H1 (cell line): Measurements from ENCODE around the gene LRRC74B. TPM values are rescaled to one million over a fixed set of nuclear protein-coding genes. Genes with fewer than 3 reads are reported as not detected.

Source experiments
- CTCF ChIA-PET: fragments of 300-600 bp; sonication (Branson Sonifier 250); formaldehyde crosslinking; loops from one replicate; lab custom pipeline; 2021; ENCODE audit not compliant: partially characterized antibody; lab: Charles Lee
- POLR2A ChIA-PET: fragments of 300-600 bp; sonication (Branson Sonifier 250); formaldehyde crosslinking; loops from one replicate; lab custom pipeline; 2021; ENCODE audit warnings: inconsistent platforms; ENCODE audit not compliant: partially characterized antibody; lab: Charles Lee
- DNase-seq, 2 experiments: peaks; one replicate each; pipeline versions ENCODE4 v3.0.0 to v3.0.0-alpha.2; 2010 to 2022; ENCODE audit warnings: low spot score in 2 of 2, low read depth in 1 of 2, mixed read lengths in 1 of 2
- FAIRE-seq: peaks from 2 replicates; lab custom pipeline; 2011; peaks lifted over from hg19 to GRCh38; lab: Jason Lieb, UNC
- H2AFZ ChIP-seq: 2 replicates; pipeline ENCODE4 v1.8.1; 2012; ENCODE audit warnings: low read length, inconsistent platforms
- H2AK5ac ChIP-seq: 2 replicates; pipeline ENCODE4 v1.6.1; 2013; ENCODE audit warnings: low read depth, low read length
- H2BK120ac ChIP-seq: replicated peaks from 2 replicates; pipeline ENCODE3; 2013; ENCODE audit warnings: low read depth, low read length, inconsistent platforms
- H2BK12ac ChIP-seq: 2 replicates; pipeline ENCODE4 v1.6.1; 2013; ENCODE audit warnings: low read depth, low read length
- H2BK15ac ChIP-seq: 2 replicates; pipeline ENCODE4 v1.6.1; 2013; ENCODE audit warnings: low read length
- H2BK20ac ChIP-seq: 2 replicates; pipeline ENCODE4 v1.6.1; 2013; ENCODE audit warnings: low read length
- H2BK5ac ChIP-seq: 2 replicates; pipeline ENCODE4 v1.6.1; 2013; ENCODE audit warnings: low read depth, low read length
- H3K14ac ChIP-seq: 2 replicates; pipeline ENCODE4 v1.6.1; 2013; ENCODE audit warnings: inconsistent platforms; ENCODE audit not compliant: insufficient read length
- H3K18ac ChIP-seq: 2 replicates; pipeline ENCODE4 v1.6.1; 2013; ENCODE audit warnings: low read length; ENCODE audit errors: extremely low read depth
- H3K23ac ChIP-seq: 2 replicates; pipeline ENCODE4 v1.6.1; 2013; ENCODE audit warnings: inconsistent platforms; ENCODE audit not compliant: insufficient read length
- H3K23me2 ChIP-seq: 2 replicates; pipeline ENCODE4 v1.6.1; 2013; ENCODE audit warnings: low read depth, low read length
- H3K27ac ChIP-seq: 2 replicates; pipeline ENCODE4 v1.6.1; 2011; ENCODE audit warnings: low read depth, low read length, inconsistent platforms
- H3K27me3 ChIP-seq, 4 experiments: replicated peaks in 1 of 4; 1 replicate in 1 of 4; 2 replicates in 3 of 4; pipeline versions ENCODE4 v1.6.1 to v1.8.1; 2011 to 2013; ENCODE audit warnings: low read length in 3 of 4, mild to moderate bottlenecking in 3 of 4, inconsistent platforms in 2 of 4, mixed read lengths in 2 of 4, moderate library complexity in 1 of 4; ENCODE audit not compliant: control insufficient read depth in 3 of 4, insufficient read depth in 3 of 4; ENCODE audit errors: extremely low read depth in 1 of 4
- H3K36me3 ChIP-seq, 4 experiments: 2 replicates each; pipeline versions ENCODE4 v1.6.1 to v1.8.1; 2011 to 2013; ENCODE audit warnings: mild to moderate bottlenecking in 4 of 4, low read length in 3 of 4, moderate library complexity in 2 of 4, control low read depth in 1 of 4, inconsistent platforms in 1 of 4; ENCODE audit not compliant: insufficient read depth in 4 of 4, control insufficient read depth in 2 of 4
- H3K4ac ChIP-seq: replicated peaks from 2 replicates; pipeline ENCODE3; 2013; ENCODE audit warnings: low read length, low read depth, mixed read lengths, inconsistent platforms; ENCODE audit not compliant: insufficient read length
- H3K4me1 ChIP-seq, 4 experiments: replicated peaks in 1 of 4; 1 replicate in 1 of 4; 2 replicates in 3 of 4; pipeline versions ENCODE4 v1.6.1 to v1.8.1; 2011 to 2013; ENCODE audit warnings: low read length in 3 of 4, inconsistent platforms in 2 of 4, mixed read lengths in 1 of 4; ENCODE audit not compliant: insufficient read depth in 4 of 4, control insufficient read depth in 3 of 4
- H3K4me2 ChIP-seq, 2 experiments: 2 replicates each; pipeline versions ENCODE4 v1.6.1 to v1.8.1; 2011 to 2013; ENCODE audit warnings: low read depth in 2 of 2, low read length in 2 of 2, control low read depth in 1 of 2, inconsistent platforms in 1 of 2, mild to moderate bottlenecking in 1 of 2; ENCODE audit not compliant: insufficient read depth in 1 of 2
- H3K4me3 ChIP-seq, 4 experiments: fragments of 200-600, 300-600 bp in 1 of 4; sonication (generic), shearing (Covaris generic), sonication (Bioruptor Twin) in 1 of 4; 2 replicates each; pipeline versions ENCODE4 v1.5.1 to v1.8.1; 2011 to 2016; ENCODE audit warnings: low read length in 4 of 4, low read depth in 3 of 4, control low read depth in 2 of 4, inconsistent platforms in 2 of 4, mild to moderate bottlenecking in 2 of 4, mixed read lengths in 1 of 4, moderate library complexity in 1 of 4; ENCODE audit not compliant: insufficient read depth in 2 of 4; ENCODE audit errors: extremely low read depth in 1 of 4
- H3K56ac ChIP-seq: replicated peaks from 2 replicates; pipeline ENCODE3; 2013; ENCODE audit warnings: low read depth, mild to moderate bottlenecking, mixed read lengths, low read length, inconsistent platforms; ENCODE audit not compliant: insufficient read length
- H3K79me1 ChIP-seq: 2 replicates; pipeline ENCODE4 v1.6.1; 2013; ENCODE audit warnings: low read depth, low read length, control low read depth
- H3K79me2 ChIP-seq, 2 experiments: 2 replicates each; pipeline versions ENCODE4 v1.6.1 to v1.8.1; 2012 to 2013; ENCODE audit warnings: low read length in 2 of 2, mild to moderate bottlenecking in 2 of 2, inconsistent platforms in 1 of 2; ENCODE audit not compliant: insufficient read depth in 2 of 2, control insufficient read depth in 1 of 2
- H3K9ac ChIP-seq, 4 experiments: replicated peaks in 1 of 4; 1 replicate in 1 of 4; 2 replicates in 3 of 4; pipeline versions ENCODE4 v1.6.1 to v1.8.1; 2011 to 2013; ENCODE audit warnings: low read depth in 3 of 4, low read length in 3 of 4, control low read depth in 2 of 4, mild to moderate bottlenecking in 2 of 4, moderate library complexity in 2 of 4, inconsistent platforms in 1 of 4; ENCODE audit errors: extremely low read depth in 1 of 4
- H3K9me3 ChIP-seq, 2 experiments: 2 replicates each; pipeline versions ENCODE4 v1.6.1 to v1.8.1; 2012 to 2013; ENCODE audit warnings: mild to moderate bottlenecking in 2 of 2, moderate library complexity in 2 of 2, control low read depth in 1 of 2, inconsistent platforms in 1 of 2, low read depth in 1 of 2, low read length in 1 of 2, mixed read lengths in 1 of 2; ENCODE audit not compliant: insufficient read depth in 2 of 2
- H4K20me1 ChIP-seq, 2 experiments: replicated peaks in 1 of 2; 2 replicates each; pipeline versions ENCODE3 to v1.8.1; 2011 to 2013; ENCODE audit warnings: inconsistent platforms in 2 of 2, low read length in 2 of 2, mild to moderate bottlenecking in 1 of 2; ENCODE audit not compliant: insufficient read depth in 2 of 2, control insufficient read depth in 1 of 2
- H4K5ac ChIP-seq: 2 replicates; pipeline ENCODE4 v1.6.1; 2013; ENCODE audit warnings: low read length, low read depth, mixed read lengths, inconsistent platforms; ENCODE audit not compliant: insufficient read length
- H4K8ac ChIP-seq: 2 replicates; pipeline ENCODE4 v1.8.0; 2013; ENCODE audit warnings: mild to moderate bottlenecking, moderate library complexity, low read length, inconsistent platforms; ENCODE audit not compliant: insufficient read depth; ENCODE audit errors: extremely low read depth
- H4K91ac ChIP-seq: replicated peaks from 2 replicates; pipeline ENCODE3; 2013; ENCODE audit warnings: low read length, mixed read lengths, inconsistent platforms; ENCODE audit not compliant: insufficient read length
- CBX5 ChIP-seq: fragments of 300-800, 300-1000 bp; sonication (generic); IDR thresholded peaks from 2 replicates; pipeline ENCODE4 v1.7.1; 2016; ENCODE audit warnings: antibody characterized with exemption, low read length, low read depth
- GTF2F1 ChIP-seq: IDR thresholded peaks from 2 replicates; pipeline ENCODE4 v1.6.1; 2012; ENCODE audit warnings: low read depth, low read length, improper control_type of control experiment, borderline replicate concordance
- JUN ChIP-seq: IDR thresholded peaks from 2 replicates; pipeline ENCODE4 v1.6.1; 2011; ENCODE audit warnings: low read depth, mild to moderate bottlenecking, improper control_type of control experiment, low read length
- POLR2A ChIP-seq, 2 experiments: IDR thresholded peaks; 1 replicate in 1 of 2; 2 replicates in 1 of 2; pipeline ENCODE4 v1.6.1; 2011; ENCODE audit warnings: low read depth in 2 of 2, low read length in 2 of 2, mild to moderate bottlenecking in 2 of 2; ENCODE audit errors: control extremely low read depth in 1 of 2
- WGBS, 2 experiments: shearing (Covaris generic) in 1 of 2; methylation state at CpG; one replicate each; pipeline versions ENCODE4 v1.1.6 to v1.1.7; 2013 to 2015; ENCODE audit warnings: low lambda C conversion rate in 2 of 2, mixed read lengths in 2 of 2, inconsistent platforms in 1 of 2, low coverage in 1 of 2, missing lambda C conversion rate in 1 of 2; ENCODE audit not compliant: insufficient replicate concordance in 2 of 2, insufficient coverage in 1 of 2, insufficient read length in 1 of 2; ENCODE audit errors: extremely low coverage in 1 of 2, missing lambda C conversion rate in 1 of 2; 5-methylcytosine and 5-hydroxymethylcytosine counted together
- polyA plus RNA-seq, 7 experiments: library from polyadenylated mRNA; depleted of rRNA in 3 of 7; stranded (reverse) in 5 of 7; unstranded in 2 of 7; fragments of >200 nt in 5 of 7; fragments of 200-250 nt in 2 of 7; gene quantifications; 1 replicate in 5 of 7; 2 replicates in 1 of 7; 4 replicates in 1 of 7; pipeline versions ENCODE4 v1.2.1 to v1.2.3, GENCODE V29; 2011 to 2013; ENCODE audit warnings: missing spikeins in 2 of 7, mixed read lengths in 2 of 7
- total RNA-seq: library from RNA; stranded (reverse); fragmentation: NEBNext Ultra II Directional; extraction: Animal tissue kit (Norgen Biotek cat#: 25700); gene quantifications from 2 replicates; pipeline ENCODE4 v1.2.1, GENCODE V29; 2021

Gene LRRC74B
- total and polyA plus RNA-seq, 2 of the 8 experiments (the other 6 are each of a cell fraction or from before 2014, with no cell fraction given): not detected

DNA sequence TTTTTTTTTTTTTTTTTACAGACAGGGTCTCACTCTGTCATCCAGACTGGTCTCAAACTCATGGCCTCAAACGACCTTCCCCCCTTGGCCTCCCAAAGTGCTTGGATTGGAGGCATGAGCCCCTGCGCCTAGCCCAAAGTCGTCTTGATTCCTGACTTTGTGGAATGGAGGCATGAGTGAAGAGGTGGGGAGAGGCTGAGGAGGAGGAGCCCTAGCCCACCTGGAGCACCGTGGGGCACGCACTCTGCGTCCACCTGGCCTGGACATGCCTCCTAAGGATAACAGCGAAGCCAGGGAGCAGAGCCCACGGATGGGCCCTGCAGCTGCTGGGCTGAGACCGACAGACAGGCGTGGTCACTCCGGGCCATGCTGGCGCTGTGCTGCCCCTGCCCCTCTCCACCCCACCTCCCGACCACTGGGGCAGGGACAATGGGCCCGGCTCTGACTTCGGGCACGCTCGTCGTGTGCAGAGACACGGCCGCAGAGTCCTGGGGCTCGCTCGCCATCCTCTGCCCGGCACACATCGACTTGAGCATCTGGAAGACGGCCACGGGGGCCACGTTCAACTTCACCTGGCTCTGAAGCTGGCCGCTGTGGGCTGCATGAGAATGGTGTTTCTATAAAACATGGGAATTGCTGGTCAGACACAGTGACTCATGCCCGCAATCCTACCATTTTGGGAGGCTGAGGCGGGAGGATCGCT is 34.8 kb downstream of the LRRC74B start:
- Histone ChIP-seq H2AFZ (no peak overlapping the region), H4K5ac (no peak overlapping the region), H3K4me1 (no peaks in the 10 kb centered on the region; a peak in 1 of 7 replicates), H2BK5ac (no peak overlapping the region), H3K36me3 (no peaks in the 10 kb centered on the region), H2BK12ac (no peak overlapping the region), H3K9me3 (no peaks in the 10 kb centered on the region), H3K14ac (no peak overlapping the region), H3K79me1 (no peaks in the 10 kb centered on the region), H2BK15ac (0 out of 2 replicates have a peak overlapping the region, but pooled peaks have one; percentile 61), H2BK120ac (no peak overlapping the region), H3K79me2 (no peaks in the 10 kb centered on the region), H3K23ac (no peak overlapping the region), H2BK20ac (no peak overlapping the region), H3K4ac (no peak overlapping the region), H3K27me3 (no peaks in the 10 kb centered on the region), H3K4me3 (no peak overlapping the region), H3K56ac (no peak overlapping the region), H4K91ac (no peak overlapping the region), H3K23me2 (no peaks in the 10 kb centered on the region), H4K8ac (no peak overlapping the region), H3K4me2 (no peak overlapping the region), H4K20me1 (no peaks in the 10 kb centered on the region), H3K27ac (no peak overlapping the region), H3K18ac (no peak overlapping the region), H3K9ac (no peak overlapping the region), H2AK5ac (no peak overlapping the region; the same call in 1 of the 2 replicates)
- 83% methylated on average over 29 of the region's 31 CpGs; no CpG with 5 or more reads in 1 of the 2 experiments for WGBS, 2 experiments
- no peak for DNase-seq
- FAIRE-seq: no peak
- ChIA-PET POLR2A (no interaction called here), CTCF (no interaction called here)
- TF ChIP-seq JUN: no peak
- TF ChIP-seq GTF2F1: no peak
- no peak for TF ChIP-seq CBX5
- TF ChIP-seq POLR2A (IDR thresholded peaks at IDR 0.05; ENCODE audit: control extremely low read depth in 1 of 2, low read depth in 2 of 2, low read length in 2 of 2): no peak
